SKM-1 treated with dmso at 0.1 percent for 144 hours (cell line): ENCODE measurements around the gene CCND2.

ENCODE experiments used
- DNase-seq: peaks from one replicate; lab custom pipeline; 2025; ENCODE audit not compliant: unreplicated experiment; lab: John Stamatoyannopoulos, UW

Gene CCND2

GRCh38 chr12:4256043-4256826, 17.3 kb upstream of the CCND2 start:
- DNase-seq: no peak

GRCh38 chr12:4257442-4257841, 16.1 kb upstream of the CCND2 start:
- no peak for DNase-seq

- no peak for DNase-seq
Observed at GRCh38 chr12:4259099-4259498, 14.5 kb upstream of the CCND2 start.

GRCh38 chr12:4261655-4262054, 11.9 kb upstream of the CCND2 start:
- DNase-seq: no peak

GRCh38 chr12:4265280-4265679, 8.3 kb upstream of the CCND2 start:
- no peak for DNase-seq

- no peak for DNase-seq
Observed at GRCh38 chr12:4266990-4267389, 6.6 kb upstream of the CCND2 start.

GRCh38 chr12:4267704-4268328, 5.7 kb upstream of the CCND2 start:
- DNase-seq: no peak

GRCh38 chr12:4268329-4269181, 5.0 kb upstream of the CCND2 start:
- no peak for DNase-seq

GRCh38 chr12:4269279-4269991, 4.1 kb upstream of the CCND2 start:
- no peak for DNase-seq

GRCh38 chr12:4270016-4270830, 3.3 kb upstream of the CCND2 start:
- no peak for DNase-seq

GRCh38 chr12:4270831-4271716, 2.5 kb upstream of the CCND2 start:
- DNase-seq: no peak

GRCh38 chr12:4271717-4272423, 1.7 kb upstream of the CCND2 start:
- DNase-seq: no peak

- DNase-seq: no peak
Observed at GRCh38 chr12:4272424-4273272, 914 bp upstream of the CCND2 start.

- no peak for DNase-seq
Observed at GRCh38 chr12:4273273-4273651, 300 bp upstream of the CCND2 start.

- DNase-seq: no peak
Observed at GRCh38 chr12:4274396-4275015, 944 bp downstream of the CCND2 start.

GRCh38 chr12:4275016-4275869, 1.7 kb downstream of the CCND2 start:
- DNase-seq: no peak
